Left colon (tissue), 2 donors: ENCODE data around the gene DIPK1C. TPM values are rescaled to one million over a fixed set of nuclear protein-coding genes. Genes with fewer than 3 reads are reported as not detected.

Experiments
- ATAC-seq: fragments of 200-7000 bp; cut with Tn5 transposase; one replicate; pipeline ENCODE4 v1.9.1; 2020; ENCODE audit warnings: mild to moderate bottlenecking, moderate library complexity
- DNase-seq, 2 donors: peaks; one replicate each; pipeline ENCODE4 v3.0.0-alpha.2; 2020
- intact Hi-C, 2 donors: fragments of 100-400 bp; cut with DNase I in 1 of 2; cut with micrococcal nuclease in 1 of 2; formaldehyde crosslinking; loops; one replicate each; pipeline versions ENCODE4 v1.11.2 to v1.14.0; 2022; cut with DNase I, micrococcal nuclease
- total RNA-seq, 2 donors: library from RNA; stranded (reverse); fragmentation: NEBNext Ultra II Directional; extraction: Animal tissue kit (Norgen Biotek cat#: 25700); gene quantifications; one replicate each; pipeline ENCODE4 v1.2.1, GENCODE V29; 2021
- donor health status: DM: no; HTN: no; CAD: no.
- donor health status: DM: yes; HTN: yes; CAD: no.

Gene DIPK1C
- total RNA-seq, 2 donors from 2014 or later = 0.06 to 0.14 TPM

- ATAC-seq (no peak), DNase-seq (peak in 1 of 2 donors; percentile 19)
- intact Hi-C loops = no loop called here
Observed at GRCh38 chr18:74456349-74457042, 612 bp downstream of the DIPK1C start.

DNA sequence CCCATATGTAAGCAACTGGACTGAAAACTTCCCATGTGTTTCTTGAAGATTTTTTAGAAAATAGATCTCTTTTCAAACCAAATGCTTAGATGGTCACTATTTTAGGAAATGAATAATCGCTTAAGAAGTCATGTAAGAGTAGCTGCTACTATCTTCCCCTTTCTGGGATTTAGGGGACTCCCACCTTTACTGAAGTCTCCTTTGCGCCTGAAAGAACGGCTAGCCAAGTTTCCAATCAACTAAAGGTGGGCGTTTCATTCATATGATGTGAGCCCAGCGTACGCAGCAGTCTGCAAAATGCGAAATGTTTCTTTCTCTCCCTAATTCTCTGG, 1.1 kb downstream of the DIPK1C start:
- intact Hi-C loops = no loop called here
- DNase-seq (no peak), ATAC-seq (no peak)

DNA sequence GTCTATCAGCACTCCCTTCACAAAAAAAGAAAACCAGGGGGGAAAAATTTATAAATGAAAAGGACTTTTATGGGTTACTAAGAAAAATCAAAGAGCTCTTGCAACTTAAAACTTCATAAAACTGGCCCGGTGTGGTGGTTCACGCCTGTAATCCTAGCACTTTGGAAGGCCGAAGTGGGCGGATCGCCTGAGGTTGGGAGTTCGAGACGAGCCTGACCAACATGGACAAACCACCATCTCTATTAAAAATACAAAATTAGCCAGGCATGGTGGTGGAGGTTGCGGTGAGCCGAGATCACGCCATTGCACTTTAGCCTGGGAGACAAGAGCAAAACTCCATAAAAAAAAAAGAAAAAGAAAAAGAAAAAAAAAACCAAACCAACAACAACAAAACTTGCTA, 1.7 kb downstream of the DIPK1C start:
- DNase-seq (no peak), ATAC-seq (no peak)
- intact Hi-C loops = no loop called here

GRCh38 chr18:74454279-74454751, 2.8 kb downstream of the DIPK1C start:
- intact Hi-C loops = no loop called here
- ATAC-seq (no peak), DNase-seq (peak in 1 of 2 donors; percentile 14)

GRCh38 chr18:74453642-74454198, 3.4 kb downstream of the DIPK1C start:
- DNase-seq (no peak), ATAC-seq (no peak)
- intact Hi-C loops = no loop called here

DNA sequence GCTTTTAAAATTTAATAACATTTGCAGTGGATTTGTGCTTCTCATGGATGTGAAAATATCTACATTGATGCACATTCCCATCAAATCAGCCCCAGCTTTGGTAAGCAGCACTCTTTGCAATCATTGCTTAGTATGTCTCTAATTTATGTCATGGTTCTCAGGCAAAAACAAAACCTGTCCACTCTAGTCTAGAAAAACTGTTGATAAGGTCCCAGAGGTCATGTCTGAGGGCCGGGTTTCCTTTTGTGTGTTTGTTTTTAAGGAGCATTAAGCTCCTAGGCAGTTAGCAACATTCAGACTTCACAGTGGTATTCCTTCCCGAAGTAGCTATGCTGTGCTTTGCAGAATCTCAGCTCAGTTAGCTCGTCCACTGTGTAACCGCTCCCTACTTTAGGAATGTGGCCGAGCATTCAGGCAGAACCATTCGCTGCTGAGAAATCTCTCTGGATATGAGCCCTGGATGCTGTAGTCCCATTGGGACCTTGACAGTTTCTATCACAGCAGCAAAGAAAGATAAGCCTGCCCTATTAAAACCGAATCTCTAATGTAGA, 4.0 kb downstream of the DIPK1C start:
- DNase-seq (no peak), ATAC-seq (no peak)
- intact Hi-C loops = no loop called here

- ATAC-seq = peak; percentile 80
- DNase-seq = no peak
- intact Hi-C loops = no loop called here
Observed at GRCh38 chr18:74451148-74451547, 6.0 kb downstream of the DIPK1C start.

DNA sequence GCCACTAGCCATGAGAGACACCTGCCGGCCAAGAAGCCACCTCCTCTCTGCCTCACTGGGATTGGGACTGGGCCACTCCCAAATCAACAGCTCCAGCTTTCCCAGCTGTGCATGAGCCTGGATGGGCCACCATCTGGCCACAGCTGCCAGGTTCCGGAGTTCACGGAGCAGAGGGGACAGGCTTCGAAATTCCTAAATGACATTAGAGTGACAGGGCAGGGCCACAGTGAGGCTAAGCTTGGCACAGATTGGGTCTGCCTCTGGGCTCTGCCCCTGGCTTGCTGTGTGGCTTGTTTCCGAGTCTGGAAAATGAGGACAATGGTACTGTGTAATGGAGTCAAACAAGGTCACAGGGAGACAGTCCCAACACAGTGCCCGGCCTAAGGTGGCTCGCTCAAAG, 6.5 kb downstream of the DIPK1C start:
- DNase-seq = no peak
- intact Hi-C loops = no loop called here
- ATAC-seq = peak; percentile 21

DNA sequence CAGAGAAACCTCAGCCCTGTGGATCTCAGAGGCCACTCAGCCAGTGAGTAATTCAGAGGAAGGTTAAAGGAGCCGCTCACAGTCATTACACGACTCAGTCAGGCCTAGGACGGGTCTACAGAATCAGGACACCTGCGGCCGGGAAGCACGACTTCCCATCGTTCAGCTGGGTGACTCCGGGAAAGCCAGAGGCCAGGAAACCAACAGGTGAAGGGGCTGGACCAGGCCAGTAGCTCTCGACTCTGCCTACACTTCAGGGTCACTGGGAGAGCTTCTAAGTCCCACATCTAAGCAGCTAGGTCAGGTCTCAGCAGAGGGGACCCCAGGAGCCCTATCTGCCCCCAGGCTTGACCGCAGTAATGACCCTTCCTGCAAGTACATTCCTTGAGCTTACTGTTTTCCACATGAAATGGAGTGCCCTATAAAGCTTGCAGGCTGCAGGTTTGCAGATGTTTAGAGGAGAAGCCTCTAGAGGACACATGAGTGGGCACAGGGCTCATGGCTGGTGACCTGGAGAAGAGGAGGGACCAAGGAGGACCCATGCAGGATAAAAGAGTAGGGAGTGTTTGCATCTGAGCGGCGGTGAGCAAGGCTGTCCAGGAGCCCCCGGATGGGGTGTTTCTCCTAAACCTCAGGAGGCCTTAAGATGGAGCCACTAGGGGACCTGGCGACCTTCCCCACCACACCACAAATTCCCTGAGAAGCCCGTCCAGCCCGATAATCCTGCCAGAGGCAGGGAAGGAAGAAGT, 9.5 kb downstream of the DIPK1C start:
- DNase-seq = no peak
- intact Hi-C loops = no loop called here
- no peak for ATAC-seq

DNA sequence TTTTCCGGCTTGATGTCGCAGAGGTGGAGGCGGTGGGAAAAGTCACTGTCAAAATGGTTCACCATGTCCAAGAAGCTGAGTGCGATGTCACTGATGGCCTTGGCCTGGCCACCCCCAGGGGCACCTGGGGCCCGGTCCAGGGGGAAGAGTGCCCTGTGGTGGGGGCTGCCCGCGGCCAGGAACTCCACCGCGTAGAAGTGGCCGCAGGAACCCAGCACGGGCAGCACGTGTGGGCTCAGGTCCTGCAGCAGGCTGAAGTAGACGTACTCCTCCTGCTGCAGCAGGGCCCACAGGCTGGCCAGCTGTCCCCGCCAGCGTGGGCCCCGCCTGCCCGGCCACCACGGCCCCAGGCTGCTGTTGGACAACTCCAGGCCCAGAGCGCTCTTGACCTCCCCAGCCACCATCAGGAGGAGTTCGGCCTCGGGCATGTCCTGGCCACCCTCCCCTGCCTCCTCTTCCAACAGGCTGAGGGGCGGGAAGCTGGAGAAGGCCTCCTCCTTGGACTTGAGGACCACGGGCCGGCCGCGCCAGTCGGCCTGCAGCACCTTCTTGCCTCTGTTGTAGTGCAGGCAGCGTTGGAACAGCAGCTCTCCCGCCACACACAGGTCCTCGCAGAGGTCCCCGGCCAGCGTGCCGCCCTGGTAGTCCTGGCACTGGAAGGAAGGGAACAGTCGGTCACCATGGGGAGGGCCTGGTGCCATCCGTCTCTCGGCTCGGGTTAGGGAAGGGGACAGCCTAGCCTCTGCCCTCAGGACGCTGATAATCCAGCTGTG, 10.3 kb downstream of the DIPK1C start:
- intact Hi-C loops = no loop called here
- DNase-seq (no peak), ATAC-seq (no peak)

DNA sequence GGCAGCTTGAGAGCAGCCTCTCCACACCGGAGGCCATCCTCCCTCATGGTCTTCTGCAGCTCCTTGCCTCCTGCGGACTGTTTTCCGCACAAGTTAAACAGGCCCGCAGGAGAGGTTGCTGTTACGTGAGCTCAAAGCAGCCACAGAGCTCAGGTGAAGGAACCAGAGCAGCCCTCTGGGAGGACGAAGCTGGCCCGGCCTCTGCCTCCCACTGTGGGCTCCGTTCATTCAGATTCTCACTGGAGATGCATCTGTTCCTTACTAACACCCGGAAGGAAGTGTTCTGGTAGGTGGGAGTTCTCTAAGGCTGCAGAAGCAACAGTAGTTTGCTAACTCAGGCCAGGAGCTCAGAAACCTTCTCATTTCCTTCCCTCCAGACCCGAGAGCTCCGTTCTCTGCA, 10.9 kb downstream of the DIPK1C start:
- intact Hi-C loops = no loop called here
- DNase-seq (no peak), ATAC-seq (no peak)

DNA sequence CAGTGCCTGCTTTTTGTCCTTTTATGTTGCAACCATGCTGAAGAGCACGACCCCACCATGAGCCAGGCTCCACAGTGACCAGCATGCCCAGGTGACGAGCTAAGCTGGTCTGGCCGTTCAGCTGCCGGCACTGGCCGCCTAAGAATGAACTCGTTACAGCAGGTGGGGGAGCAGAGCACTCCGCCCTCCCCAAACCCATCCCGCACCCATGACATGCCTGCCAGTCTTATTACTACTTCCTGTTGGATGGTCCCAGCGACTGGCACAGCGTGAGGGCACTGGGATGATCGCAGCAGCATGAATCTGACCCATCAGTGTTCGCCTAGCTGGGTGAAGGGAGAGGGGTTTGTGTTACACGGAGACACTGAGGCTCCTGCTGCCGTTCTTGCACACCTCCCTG, 11.5 kb downstream of the DIPK1C start:
- ATAC-seq (no peak), DNase-seq (no peak)
- intact Hi-C loops = no loop called here

- no peak for DNase-seq
- no peak for ATAC-seq
- intact Hi-C loops = no loop called here
Observed at GRCh38 chr18:74444104-74444503, 13.0 kb downstream of the DIPK1C start.

- no peak for ATAC-seq
- intact Hi-C loops = no loop called here
- no peak for DNase-seq
Observed at GRCh38 chr18:74440808-74441427, 16.2 kb downstream of the DIPK1C start.

GRCh38 chr18:74438091-74438490, 19.0 kb downstream of the DIPK1C start:
- no peak for DNase-seq
- intact Hi-C loops = no loop called here
- no peak for ATAC-seq

DNA sequence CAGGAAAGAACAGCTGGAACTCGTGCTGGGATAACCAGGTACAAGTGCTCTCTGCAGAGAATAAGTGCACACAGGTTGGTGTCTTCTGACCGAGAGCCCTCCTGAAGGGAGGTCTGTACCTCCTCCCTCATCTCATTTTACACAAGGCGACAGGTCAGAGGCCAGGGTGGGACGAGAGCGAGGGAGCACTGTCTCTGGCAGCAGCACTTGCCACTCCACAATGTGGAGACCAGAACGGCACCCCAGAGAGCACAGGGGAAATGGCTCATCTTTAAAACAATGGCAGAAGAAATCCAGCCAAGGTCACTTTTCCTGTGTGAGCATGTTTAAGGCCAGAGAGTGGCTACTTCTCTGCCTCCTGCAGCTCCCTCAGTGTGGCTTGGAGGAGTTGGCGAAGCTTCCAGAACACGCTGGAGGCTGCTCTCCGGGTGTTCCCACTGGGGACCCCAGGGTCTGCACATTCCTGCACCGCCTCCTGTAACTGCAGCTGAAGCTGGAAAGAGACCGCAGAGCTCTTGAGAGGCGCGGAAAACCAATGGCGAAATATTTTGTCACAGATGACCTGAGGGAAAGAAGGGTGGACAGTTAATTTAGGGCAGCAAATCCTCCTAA, 20.8 kb downstream of the DIPK1C start:
- no peak for ATAC-seq

DNA sequence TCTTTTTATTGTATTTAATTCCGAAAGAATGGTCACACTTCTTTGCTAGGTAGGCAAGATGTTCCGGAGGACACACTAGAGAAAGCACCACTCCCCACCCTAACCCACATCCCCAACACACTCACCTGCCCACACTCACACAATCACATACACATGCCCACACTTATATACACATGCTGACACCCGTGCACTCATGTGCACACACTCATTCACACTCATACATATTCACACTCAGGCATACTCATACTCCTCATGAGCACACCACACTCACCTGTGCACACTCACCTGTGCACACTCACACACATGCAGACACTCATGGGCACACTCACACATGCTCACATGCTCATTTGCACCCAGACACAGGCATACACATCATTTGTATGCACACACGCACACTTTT, 21.4 kb downstream of the DIPK1C start:
- no peak for ATAC-seq
- intact Hi-C loops = no loop called here
- DNase-seq = no peak

More for the DNA sequence above, 20.8 kb downstream of the DIPK1C start:
- intact Hi-C loops = no loop called here
- no peak for DNase-seq

- ATAC-seq (no peak), DNase-seq (no peak)
- intact Hi-C loops = no loop called here
Observed at GRCh38 chr18:74434466-74434865, 22.6 kb downstream of the DIPK1C start.
